ENCODE measurements around the gene MYL9. TPM values are rescaled to one million over a fixed set of nuclear protein-coding genes. Genes with fewer than 3 reads are reported as not detected.
A peak's percentile ranks its signal among the peaks of the same experiment; 100 is the strongest.

MYL9 gene
- total RNA-seq, 4 donors from 2014 or later: 18.5 to 1,447 (median 245) TPM

GRCh38 chr20:36549628-36549941 is 8.3 kb downstream of the MYL9 start:
- no peak for DNase-seq
- TF ChIP-seq POLR2A (IDR thresholded peaks at IDR 0.05) (no peak), CTCF (IDR thresholded peaks at IDR 0.05) (no peak)
- Histone ChIP-seq H3K9me3 (no peaks in the 10 kb centered on the region), H3K27me3 (no peaks in the 10 kb centered on the region), H3K4me3 (no peak overlapping the region), H3K4me1 (peaks cover 2 to 17% of the 10 kb centered on the region in 2 donors), H3K27ac (peak overlapping the region; percentile 22 to 46), H3K36me3 (no peaks in the 10 kb centered on the region)
- intact Hi-C loops (cut with DNase I; ENCODE audit: low total_unique reads): no loop called here

GRCh38 chr20:36549942-36550789 is 8.8 kb downstream of the MYL9 start:
- intact Hi-C loops (cut with DNase I; ENCODE audit: low total_unique reads): loop anchor here (10.0 kb wide), 1 partner anchor 55 kb away; the partner anchor contains the start of gene RAB5IF
- H3K27ac ChIP-seq: peak overlapping the region; percentile 22 to 46
- H3K9me3 ChIP-seq: no peaks in the 10 kb centered on the region
- no peaks in the 10 kb centered on the region for H3K27me3 ChIP-seq
- DNase-seq: peak in 1 of 2 donors; percentile 41
- no peak overlapping the region for H3K4me3 ChIP-seq
- H3K4me1 ChIP-seq: peaks cover 0 to 11% of the 10 kb centered on the region in 2 donors
- TF ChIP-seq CTCF (IDR thresholded peaks at IDR 0.05): no peak
- no peak for TF ChIP-seq POLR2A (IDR thresholded peaks at IDR 0.05)
- H3K36me3 ChIP-seq: no peaks in the 10 kb centered on the region

GRCh38 chr20:36550790-36551299 is 9.5 kb downstream of the MYL9 start:
- Histone ChIP-seq H3K36me3 (no peaks in the 10 kb centered on the region), H3K27ac (peak overlapping the region; percentile 22 to 46), H3K27me3 (no peaks in the 10 kb centered on the region), H3K4me1 (peaks cover 0 to 7% of the 10 kb centered on the region in 2 donors), H3K9me3 (no peaks in the 10 kb centered on the region), H3K4me3 (no peak overlapping the region)
- intact Hi-C loops (cut with DNase I; ENCODE audit: low total_unique reads): loop anchor here (10.0 kb wide), 1 partner anchor 54 kb away; the partner anchor contains the start of gene RAB5IF
- TF ChIP-seq POLR2A (IDR thresholded peaks at IDR 0.05) (no peak), CTCF (IDR thresholded peaks at IDR 0.05) (no peak)
- DNase-seq: peak; percentile 50 to 58

- intact Hi-C loops (cut with DNase I; ENCODE audit: low total_unique reads): loop anchor here (10.0 kb wide), 1 partner anchor 50 kb away; the partner anchor contains the start of gene RAB5IF
Observed at GRCh38 chr20:36555248-36555647, 13.9 kb downstream of the MYL9 start.

More at GRCh38 chr20:36555248-36555647, 13.9 kb downstream of the MYL9 start:
- Histone ChIP-seq H3K4me1 (no peaks in the 10 kb centered on the region), H3K36me3 (no peaks in the 10 kb centered on the region), H3K9me3 (no peaks in the 10 kb centered on the region), H3K27ac (no peak overlapping the region), H3K27me3 (no peaks in the 10 kb centered on the region), H3K4me3 (no peak overlapping the region)
- TF ChIP-seq POLR2A (IDR thresholded peaks at IDR 0.05) (no peak), CTCF (IDR thresholded peaks at IDR 0.05) (no peak)
- DNase-seq: no peak

Measured in uterus (tissue), 4 donors.